ENCODE measurements around the gene RPSA. TPM values are rescaled to one million over a fixed set of nuclear protein-coding genes. Genes with fewer than 3 reads are reported as not detected.

The RPSA gene
- total RNA-seq, 1 experiment from 2014 or later = 1,562 TPM

GRCh38 chr3:39443530-39443929 lies 37.0 kb downstream of the RPSA start:
- peak in 1 of 2 experiments; percentile 39 for TF ChIP-seq CTCF (IDR thresholded peaks at IDR 0.05; ENCODE audit: insufficient read depth in 1 of 2, low read depth in 1 of 2, low read length in 1 of 2, severe bottlenecking in 1 of 2, unreplicated experiment in 1 of 2)
- intact Hi-C loops (cut with micrococcal nuclease; ENCODE audit: unreplicated experiment) = loop anchor here (1.0 kb wide), 2 partner anchors 26 to 37 kb away; partner anchors contain the start of gene RPSA
- H3K36me3 ChIP-seq (ENCODE audit: control insufficient read depth, insufficient read depth, low read length) = no peaks in the 10 kb centered on the region
- H3K27me3 ChIP-seq (replicated peaks; ENCODE audit: control insufficient read depth, insufficient read depth, low read length) = no peaks in the 10 kb centered on the region
- CTCF ChIA-PET = no interaction called here
- Mint-ChIP-seq H3K36me3 (ENCODE audit: insufficient read depth, unreplicated experiment) (no peaks in the 10 kb centered on the region), H3K4me1 (ENCODE audit: low read depth, unreplicated experiment) (peaks cover 9% of the 10 kb centered on the region), H3K27ac (ENCODE audit: unreplicated experiment) (no peak overlapping the region), H3K9me3 (ENCODE audit: unreplicated experiment) (no peaks in the 10 kb centered on the region), H3K4me3 (ENCODE audit: unreplicated experiment) (no peak overlapping the region), H3K27me3 (ENCODE audit: insufficient read depth, unreplicated experiment) (no peaks in the 10 kb centered on the region)
- POLR2A ChIA-PET = no interaction called here
- peak in 1 of 2 experiments; percentile 15 for DNase-seq
- H3K4me3 ChIP-seq (ENCODE audit: low read depth, low read length) = no peak overlapping the region
- H3K4me1 ChIP-seq = no peaks in the 10 kb centered on the region
- BruUV-seq (replicated peaks) = no TSS peak
- no peaks in the 10 kb centered on the region for H3K9me3 ChIP-seq

GRCh38 chr3:39445927-39446326 lies 39.4 kb downstream of the RPSA start:
- Histone ChIP-seq H3K4me3 (ENCODE audit: low read depth, low read length) (no peak overlapping the region), H3K9me3 (no peaks in the 10 kb centered on the region), H3K4me1 (no peaks in the 10 kb centered on the region), H3K36me3 (ENCODE audit: control insufficient read depth, insufficient read depth, low read length) (no peaks in the 10 kb centered on the region), H3K27me3 (replicated peaks; ENCODE audit: control insufficient read depth, insufficient read depth, low read length) (no peaks in the 10 kb centered on the region)
- POLR2A ChIA-PET = no interaction called here
- Mint-ChIP-seq H3K36me3 (ENCODE audit: insufficient read depth, unreplicated experiment) (no peaks in the 10 kb centered on the region), H3K27me3 (ENCODE audit: insufficient read depth, unreplicated experiment) (no peaks in the 10 kb centered on the region), H3K27ac (ENCODE audit: unreplicated experiment) (no peak overlapping the region), H3K9me3 (ENCODE audit: unreplicated experiment) (no peaks in the 10 kb centered on the region), H3K4me1 (ENCODE audit: low read depth, unreplicated experiment) (peaks cover 10% of the 10 kb centered on the region), H3K4me3 (ENCODE audit: unreplicated experiment) (no peak overlapping the region)
- no TSS peak for BruUV-seq (replicated peaks)
- CTCF ChIA-PET = interaction anchor here (1.0 kb wide), 1 partner anchor 53 kb away, joined by 3 read pairs; no protein-coding TSS in a partner anchor
- DNase-seq = no peak
- TF ChIP-seq CTCF (IDR thresholded peaks at IDR 0.05; ENCODE audit: insufficient read depth in 1 of 2, low read depth in 1 of 2, low read length in 1 of 2, severe bottlenecking in 1 of 2, unreplicated experiment in 1 of 2) = no peak
- intact Hi-C loops (cut with micrococcal nuclease; ENCODE audit: unreplicated experiment) = no loop called here

- ChIA-PET CTCF (interaction anchor here (1.0 kb wide), 1 partner anchor 53 kb away, joined by 3 read pairs; no protein-coding TSS in a partner anchor), POLR2A (no interaction called here)
- no peaks in the 10 kb centered on the region for H3K36me3 Mint-ChIP-seq (ENCODE audit: insufficient read depth, unreplicated experiment)
- Histone ChIP-seq H3K4me3 (ENCODE audit: low read depth, low read length) (no peak overlapping the region), H3K36me3 (ENCODE audit: control insufficient read depth, insufficient read depth, low read length) (no peaks in the 10 kb centered on the region), H3K9me3 (no peaks in the 10 kb centered on the region), H3K4me1 (no peaks in the 10 kb centered on the region), H3K27me3 (replicated peaks; ENCODE audit: control insufficient read depth, insufficient read depth, low read length) (no peaks in the 10 kb centered on the region)
- no peaks in the 10 kb centered on the region for H3K27me3 Mint-ChIP-seq (ENCODE audit: insufficient read depth, unreplicated experiment)
- no peak for DNase-seq
- H3K9me3 Mint-ChIP-seq (ENCODE audit: unreplicated experiment) = no peaks in the 10 kb centered on the region
- H3K4me1 Mint-ChIP-seq (ENCODE audit: low read depth, unreplicated experiment) = peaks cover 10% of the 10 kb centered on the region
- no peak overlapping the region for H3K27ac Mint-ChIP-seq (ENCODE audit: unreplicated experiment)
- intact Hi-C loops (cut with micrococcal nuclease; ENCODE audit: unreplicated experiment) = no loop called here
- TF ChIP-seq CTCF (IDR thresholded peaks at IDR 0.05; ENCODE audit: insufficient read depth in 1 of 2, low read depth in 1 of 2, low read length in 1 of 2, severe bottlenecking in 1 of 2, unreplicated experiment in 1 of 2) = no peak
- no peak overlapping the region for H3K4me3 Mint-ChIP-seq (ENCODE audit: unreplicated experiment)
- no TSS peak for BruUV-seq (replicated peaks)
These were observed 39.9 kb downstream of the RPSA start for GRCh38 chr3:39446444-39446843.

All from Caco-2 (cell line).